Stimulated activated CD8-positive, alpha-beta memory T cell treated with anti-CD3 and anti-CD28 coated beads, Interleukin-2, amount 100 ng/mL, for 48 hours (primary cell): Measurements from ENCODE around the gene ABCC3.
"Not testable (repeated sequence)": the region's sequence is repeated elsewhere in the genome, so short reads cannot be mapped to it uniquely, and the experiment has no call there.

ENCODE experiments used
- DNase-seq, 2 donors: peaks; one replicate each; pipeline ENCODE4 v3.0.0-alpha.2; 2020; ENCODE audit warnings: low read depth in 2 of 2

ABCC3 gene

GRCh38 chr17:50707289-50708049 is 72.8 kb downstream of the ABCC3 start, which contains the start of gene ANKRD40:
Gene ANKRD40, minus strand, starts transcription at chr17:50707914. Its CDS starts 260 bp downstream, at chr17:50707654.
- DNase-seq, result peak; percentile 79 to 84

GRCh38 chr17:50708050-50709000 is 73.6 kb downstream of the ABCC3 start:
- no peak for DNase-seq

GRCh38 chr17:50709053-50709452 is 74.4 kb downstream of the ABCC3 start:
- DNase-seq, result not testable (repeated sequence)

- DNase-seq, result no peak
Measured at GRCh38 chr17:50710025-50710424, 75.3 kb downstream of the ABCC3 start.

- DNase-seq, result no peak
Measured at GRCh38 chr17:50710650-50711049, 76.0 kb downstream of the ABCC3 start.

- no peak for DNase-seq
Measured at GRCh38 chr17:50712641-50713040, 78.0 kb downstream of the ABCC3 start.

GRCh38 chr17:50715471-50715870 is 80.8 kb downstream of the ABCC3 start:
- no peak for DNase-seq

GRCh38 chr17:50719144-50719923 is 84.7 kb downstream of the ABCC3 start, which contains the start of gene LUC7L3:
Gene LUC7L3, plus strand, starts transcription at chr17:50719603. Its CDS starts 130 bp downstream, at chr17:50719733.
- DNase-seq, result peak; percentile 88 to 92

- DNase-seq, result no peak
Measured at GRCh38 chr17:50719924-50720794, 85.5 kb downstream of the ABCC3 start.

- no peak for DNase-seq
Measured at GRCh38 chr17:50721194-50722010, 86.7 kb downstream of the ABCC3 start.

GRCh38 chr17:50722746-50723145 is 88.1 kb downstream of the ABCC3 start:
- no peak for DNase-seq

- DNase-seq, result not testable (repeated sequence)
Measured at GRCh38 chr17:50724622-50725021, 89.9 kb downstream of the ABCC3 start.

GRCh38 chr17:50725769-50726655 is 91.3 kb downstream of the ABCC3 start:
- no peak for DNase-seq

- no peak for DNase-seq
Measured at GRCh38 chr17:50728112-50728429, 93.4 kb downstream of the ABCC3 start.

GRCh38 chr17:50728881-50729765 is 94.4 kb downstream of the ABCC3 start:
- DNase-seq, result no peak

- DNase-seq, result no peak
Measured at GRCh38 chr17:50731575-50732460, 97.1 kb downstream of the ABCC3 start.

- no peak for DNase-seq
Measured at GRCh38 chr17:50735287-50735686, 100.6 kb downstream of the ABCC3 start.
